Inflammatory macrophage (primary cell): ENCODE results near the gene PIGB.
"Not testable (repeated sequence)": the region's sequence is repeated elsewhere in the genome, so short reads cannot be mapped to it uniquely, and the experiment has no call there.

Source experiments
- DNase-seq, 2 donors: peaks; one replicate each; pipeline ENCODE4 v3.0.0-alpha.2; 2020 to 2022

Gene PIGB

DNA sequence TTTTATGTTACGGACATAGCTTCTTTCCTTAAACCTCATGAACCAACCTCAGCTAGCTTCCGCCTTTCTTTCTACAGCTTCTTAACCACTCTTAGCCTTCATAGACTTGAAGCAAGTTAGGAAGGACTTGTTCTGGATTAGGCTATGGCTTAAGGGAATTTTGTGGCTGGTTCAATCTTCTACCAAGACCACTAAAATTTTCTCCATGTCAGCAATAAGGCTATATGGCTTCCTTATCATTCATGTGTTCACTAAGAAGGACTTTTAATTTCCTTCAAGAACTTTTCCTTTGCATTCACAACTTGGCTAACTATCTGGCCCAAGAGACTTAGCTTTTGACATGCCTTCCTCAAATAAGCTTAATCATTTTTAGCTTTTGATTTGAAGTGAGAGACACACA, 64.7 kb downstream of the PIGB start:
- no peak for DNase-seq

- no peak for DNase-seq
Measured at GRCh38 chr15:55387027-55387426, 68.0 kb downstream of the PIGB start.

DNA sequence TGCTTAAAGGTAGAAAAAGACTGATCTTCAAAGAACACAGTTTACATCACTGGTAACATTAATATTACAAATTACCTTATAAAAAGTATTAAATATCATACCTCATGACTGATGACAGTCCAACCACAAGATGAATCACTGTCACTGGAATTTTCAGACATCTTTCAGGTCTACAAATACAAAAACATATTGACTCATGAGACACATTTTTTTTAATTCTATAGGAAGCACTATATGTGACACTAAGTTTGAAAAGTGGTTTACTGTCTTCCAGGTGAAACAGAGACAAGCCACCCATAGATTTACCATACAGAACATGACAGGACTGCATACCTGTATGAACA, 70.2 kb downstream of the PIGB start:
- no peak for DNase-seq

DNA sequence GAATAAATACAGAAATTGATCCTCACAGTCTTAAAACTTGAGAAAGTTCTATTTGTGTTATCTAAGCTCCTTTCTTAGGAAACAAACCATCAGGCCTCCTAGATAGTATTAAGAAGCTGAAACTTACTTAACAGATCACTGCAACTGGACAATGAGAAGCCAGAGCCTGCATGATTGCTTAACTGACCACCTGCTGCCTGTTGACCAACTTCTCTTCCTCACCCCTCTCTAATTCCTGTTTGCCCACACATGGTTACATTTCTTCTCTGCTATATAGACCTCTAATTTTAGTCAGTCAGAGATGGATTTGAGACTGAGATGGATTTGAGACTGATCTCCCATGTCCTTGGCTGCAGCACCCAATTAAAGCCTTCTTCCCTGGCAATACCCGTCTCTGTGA, 75.7 kb downstream of the PIGB start:
- peak; percentile 77 to 83 for DNase-seq

GRCh38 chr15:55398243-55398642, 79.2 kb downstream of the PIGB start:
- no peak for DNase-seq

DNA sequence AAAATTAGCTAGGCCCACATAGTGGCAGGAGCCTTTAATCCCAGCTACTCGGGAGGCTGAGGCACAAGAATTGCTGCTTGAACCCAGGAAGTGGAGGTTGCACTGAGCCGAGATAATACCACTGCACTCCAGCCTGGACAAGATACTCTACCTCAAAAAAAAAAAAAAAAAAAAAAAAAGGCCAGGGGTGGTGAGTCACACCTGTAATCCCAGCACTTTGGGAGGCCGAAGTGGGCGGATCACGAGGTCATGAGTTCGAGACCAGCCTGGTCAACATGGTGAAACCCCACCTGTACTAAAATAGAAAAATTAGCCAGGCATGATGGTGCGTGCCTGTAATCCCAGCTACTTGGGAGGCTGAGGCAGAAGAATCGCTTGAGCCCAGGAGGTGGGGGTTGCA, 81.0 kb downstream of the PIGB start:
- not testable (repeated sequence) for DNase-seq

DNA sequence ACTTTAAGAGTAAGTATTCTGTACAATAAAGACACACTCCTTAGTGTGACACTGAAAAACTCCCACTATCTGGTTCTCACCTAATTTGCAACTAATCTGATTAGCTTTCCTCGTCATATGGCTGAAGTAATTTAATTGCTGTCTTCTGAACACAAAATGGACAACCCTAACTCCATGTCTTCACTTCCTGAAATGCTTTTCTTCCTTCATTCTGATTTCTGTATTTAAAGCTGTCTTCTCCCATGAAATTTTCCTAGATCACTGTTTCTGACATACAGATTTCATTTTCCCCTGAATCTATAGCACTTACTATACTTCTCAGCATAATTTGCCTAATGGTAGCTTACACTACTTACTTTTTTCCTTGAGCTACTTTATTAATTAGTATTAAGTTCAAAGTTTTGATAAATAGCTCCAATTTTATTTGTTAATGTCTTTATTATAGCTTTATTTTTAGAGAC, 82.8 kb downstream of the PIGB start:
- DNase-seq, result peak; percentile 3 to 5

GRCh38 chr15:55402707-55403106, 83.7 kb downstream of the PIGB start:
- peak; percentile 5 to 8 for DNase-seq

DNA sequence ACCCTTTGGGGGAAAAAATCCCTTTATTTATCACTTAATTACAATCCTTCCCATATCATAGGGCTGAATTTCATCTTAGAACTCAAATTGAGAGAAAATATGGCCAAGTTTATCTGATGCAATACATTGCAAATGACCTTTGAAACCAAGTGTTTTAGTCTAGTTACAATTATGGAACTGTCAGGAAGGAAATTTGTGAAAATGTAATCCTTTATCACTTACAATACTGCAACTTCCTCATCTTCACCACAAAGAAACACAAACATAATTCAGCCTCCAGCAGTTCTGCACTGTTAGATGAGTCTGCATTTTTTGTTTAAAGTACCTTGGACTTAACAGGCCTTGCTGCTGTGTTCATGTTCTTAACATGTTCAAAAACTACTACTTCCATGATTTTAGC, 84.5 kb downstream of the PIGB start:
- DNase-seq, result peak; percentile 69 to 90
